Stimulated activated CD4-positive, alpha-beta T cell treated with anti-CD3 and anti-CD28 coated beads, Interleukin-15, amount 100 ng/mL, for 24 hours (primary cell): ENCODE measurements around the gene ELANE.
"Not testable (repeated sequence)": the region's sequence is repeated elsewhere in the genome, so short reads cannot be mapped to it uniquely, and the experiment has no call there.

Source experiments
- DNase-seq: peaks from one replicate; pipeline ENCODE4 v3.0.0-alpha.2; 2020

ELANE gene

GRCh38 chr19:843180-843835, 8.8 kb upstream of the ELANE start:
- DNase-seq = no peak

GRCh38 chr19:843836-844545, 8.1 kb upstream of the ELANE start:
- DNase-seq = no peak

DNA sequence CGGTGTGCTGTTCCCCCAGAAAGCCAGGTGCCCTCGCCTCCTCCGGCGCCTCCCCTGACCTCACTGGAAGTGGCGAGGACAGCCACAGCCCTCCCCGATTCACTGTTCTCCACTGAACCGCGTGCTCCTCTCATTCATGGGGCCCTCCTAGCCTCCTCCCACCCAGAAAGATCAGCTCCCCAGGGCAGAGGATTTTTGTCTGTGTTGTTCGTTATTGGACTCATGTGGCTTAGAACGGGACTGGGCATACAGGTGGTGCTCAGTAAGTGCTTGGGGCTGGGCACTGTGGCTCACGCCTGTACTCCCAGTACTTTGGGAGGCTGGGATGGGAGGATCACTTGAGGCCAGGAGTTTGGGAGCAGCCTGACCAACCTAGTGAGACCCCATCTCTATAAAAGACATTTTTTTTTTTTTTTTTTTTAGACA, 7.5 kb upstream of the ELANE start:
- DNase-seq = no peak

- no peak for DNase-seq
These were observed 6.2 kb upstream of the ELANE start for GRCh38 chr19:845707-846521.

DNA sequence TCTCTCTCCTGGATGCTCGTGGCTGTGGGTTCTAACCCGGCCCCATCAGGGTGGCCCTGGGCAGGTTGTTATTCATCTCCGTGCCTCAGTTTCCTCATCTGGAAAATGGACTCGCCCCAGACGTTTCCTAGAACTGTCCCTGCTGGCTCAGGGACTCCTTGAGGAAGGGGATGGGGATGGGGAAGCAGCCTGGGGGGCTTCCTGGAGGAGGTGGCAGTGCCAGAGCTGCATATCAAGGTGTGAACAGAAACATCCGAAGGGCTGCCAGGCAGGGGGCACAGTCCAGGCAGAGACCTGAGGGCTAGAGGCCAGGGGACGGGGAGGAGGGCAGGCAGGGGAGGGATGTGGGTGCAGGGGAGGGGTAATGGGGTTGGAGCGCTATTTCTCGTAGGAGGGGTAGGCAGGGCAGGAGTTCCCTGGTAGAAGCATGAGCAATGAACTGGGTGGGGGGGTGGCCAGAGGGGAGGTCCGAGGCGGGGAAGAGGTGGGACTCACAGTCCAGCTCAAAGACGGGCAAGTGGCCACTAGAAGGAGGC, 3.6 kb upstream of the ELANE start:
- no peak for DNase-seq

GRCh38 chr19:849195-849594, 2.9 kb upstream of the ELANE start:
- not testable (repeated sequence) for DNase-seq

DNA sequence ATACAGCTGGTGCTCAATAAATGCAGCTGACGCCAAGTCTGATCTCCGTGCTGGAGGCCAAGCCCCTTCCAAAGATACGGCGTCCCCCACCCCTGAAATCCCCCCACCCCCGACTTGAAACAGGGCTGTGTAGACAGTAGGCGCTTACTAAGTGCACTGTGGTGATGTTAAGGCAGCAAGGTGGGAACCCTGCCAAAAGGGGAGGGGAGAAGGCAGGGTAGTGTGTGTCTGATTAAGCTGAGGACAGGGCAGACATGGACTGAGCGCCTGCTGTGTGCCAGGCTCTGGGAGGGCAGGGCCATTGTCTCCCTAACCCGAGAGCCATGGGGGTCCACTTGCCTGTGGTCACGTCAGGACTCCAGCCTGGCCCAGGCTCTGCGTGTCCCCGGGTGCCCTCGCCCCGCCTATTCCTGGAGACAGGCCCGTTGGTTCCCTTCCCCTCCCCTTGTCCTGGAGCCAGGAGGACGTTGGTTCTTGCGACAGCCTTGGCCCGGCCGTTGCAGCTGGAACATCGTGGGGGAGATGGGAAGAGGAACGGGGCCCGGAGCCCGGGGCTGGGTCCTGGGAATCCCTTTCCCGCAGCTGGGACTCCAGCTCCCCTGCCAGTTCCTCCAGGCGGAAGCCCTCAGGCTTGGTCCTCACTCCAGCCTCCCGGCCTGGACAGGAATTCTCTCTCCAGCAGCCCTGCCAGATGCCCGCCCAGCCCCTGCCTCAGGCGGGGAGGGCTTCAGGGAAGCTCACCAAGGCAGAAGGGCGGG, 1.7 kb upstream of the ELANE start:
- no peak for DNase-seq

DNA sequence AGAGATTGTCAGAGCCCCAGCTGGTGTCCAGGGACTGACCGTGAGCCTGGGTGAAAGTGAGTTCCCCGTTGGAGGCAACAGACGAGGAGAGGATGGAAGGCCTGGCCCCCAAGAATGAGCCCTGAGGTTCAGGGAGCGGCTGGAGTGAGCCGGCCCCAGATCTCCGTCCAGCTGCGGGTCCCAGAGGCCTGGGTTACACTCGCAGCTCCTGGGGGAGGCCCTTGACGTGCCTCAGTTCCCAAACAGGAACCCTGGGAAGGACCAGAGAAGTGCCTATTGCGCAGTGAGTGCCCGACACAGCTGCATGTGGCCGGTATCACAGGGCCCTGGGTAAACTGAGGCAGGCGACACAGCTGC, 1.1 kb upstream of the ELANE start:
- DNase-seq = no peak

- DNase-seq = no peak
These were observed 997 bp downstream of the ELANE start for GRCh38 chr19:853014-853585.

DNA sequence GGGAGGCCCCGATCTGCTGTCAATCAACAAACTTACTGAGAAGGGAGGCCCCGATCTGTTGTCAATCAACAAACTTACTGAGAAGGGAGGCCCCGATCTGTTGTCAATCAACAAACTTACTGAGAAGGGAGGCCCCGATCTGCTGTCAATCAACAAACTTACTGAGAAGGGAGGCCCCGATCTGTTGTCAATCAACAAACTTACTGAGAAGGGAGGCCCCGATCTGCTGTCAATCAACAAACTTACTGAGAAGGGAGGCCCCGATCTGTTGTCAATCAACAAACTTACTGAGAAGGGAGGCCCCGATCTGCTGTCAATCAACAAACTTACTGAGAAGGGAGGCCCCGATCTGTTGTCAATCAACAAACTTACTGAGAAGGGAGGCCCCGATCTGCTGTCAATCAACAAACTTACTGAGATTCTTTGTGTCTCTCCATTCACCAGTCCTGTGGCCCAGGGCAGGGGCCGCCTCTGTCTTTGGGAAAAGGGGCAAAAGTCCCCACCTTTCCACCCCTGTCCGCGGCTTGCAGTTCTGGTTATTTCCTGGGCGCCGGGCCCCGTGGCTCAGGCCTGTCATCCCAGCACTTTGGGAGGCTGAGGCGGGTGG, 1.6 kb downstream of the ELANE start:
- DNase-seq = not testable (repeated sequence)

GRCh38 chr19:854549-854948, 2.4 kb downstream of the ELANE start:
- no peak for DNase-seq

DNA sequence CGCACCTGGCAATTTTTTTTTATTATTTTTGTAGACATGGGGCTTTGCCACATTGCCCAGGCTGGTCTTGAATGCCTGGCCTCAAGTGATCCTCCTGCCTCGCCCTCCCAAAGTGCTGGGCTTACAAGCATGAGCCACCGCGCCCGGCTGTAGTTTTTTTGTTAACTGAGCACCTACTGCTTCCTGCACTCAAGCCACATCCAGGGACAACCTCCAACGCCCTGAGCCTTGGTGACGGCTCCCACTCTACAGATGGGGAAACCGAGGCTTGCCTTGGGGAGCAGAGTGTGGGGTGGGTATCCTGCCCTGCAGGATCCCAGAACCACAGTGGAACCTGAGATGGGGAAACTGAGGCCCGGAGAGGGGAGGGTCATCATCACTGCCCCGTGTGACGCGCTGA, 3.0 kb downstream of the ELANE start:
- DNase-seq = no peak

DNA sequence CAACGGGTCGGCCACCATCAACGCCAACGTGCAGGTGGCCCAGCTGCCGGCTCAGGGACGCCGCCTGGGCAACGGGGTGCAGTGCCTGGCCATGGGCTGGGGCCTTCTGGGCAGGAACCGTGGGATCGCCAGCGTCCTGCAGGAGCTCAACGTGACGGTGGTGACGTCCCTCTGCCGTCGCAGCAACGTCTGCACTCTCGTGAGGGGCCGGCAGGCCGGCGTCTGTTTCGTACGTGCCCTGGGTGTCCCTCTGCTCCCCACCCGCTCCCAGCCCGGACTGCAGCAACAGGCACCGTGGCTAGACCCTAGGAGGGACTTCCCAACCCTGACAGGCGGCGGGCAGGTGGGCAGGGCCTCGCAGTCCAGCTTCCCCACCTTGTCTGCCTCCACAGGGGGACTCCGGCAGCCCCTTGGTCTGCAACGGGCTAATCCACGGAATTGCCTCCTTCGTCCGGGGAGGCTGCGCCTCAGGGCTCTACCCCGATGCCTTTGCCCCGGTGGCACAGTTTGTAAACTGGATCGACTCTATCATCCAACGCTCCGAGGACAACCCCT, 3.5 kb downstream of the ELANE start:
- DNase-seq = no peak

GRCh38 chr19:858284-858683, 6.2 kb downstream of the ELANE start:
- no peak for DNase-seq

DNA sequence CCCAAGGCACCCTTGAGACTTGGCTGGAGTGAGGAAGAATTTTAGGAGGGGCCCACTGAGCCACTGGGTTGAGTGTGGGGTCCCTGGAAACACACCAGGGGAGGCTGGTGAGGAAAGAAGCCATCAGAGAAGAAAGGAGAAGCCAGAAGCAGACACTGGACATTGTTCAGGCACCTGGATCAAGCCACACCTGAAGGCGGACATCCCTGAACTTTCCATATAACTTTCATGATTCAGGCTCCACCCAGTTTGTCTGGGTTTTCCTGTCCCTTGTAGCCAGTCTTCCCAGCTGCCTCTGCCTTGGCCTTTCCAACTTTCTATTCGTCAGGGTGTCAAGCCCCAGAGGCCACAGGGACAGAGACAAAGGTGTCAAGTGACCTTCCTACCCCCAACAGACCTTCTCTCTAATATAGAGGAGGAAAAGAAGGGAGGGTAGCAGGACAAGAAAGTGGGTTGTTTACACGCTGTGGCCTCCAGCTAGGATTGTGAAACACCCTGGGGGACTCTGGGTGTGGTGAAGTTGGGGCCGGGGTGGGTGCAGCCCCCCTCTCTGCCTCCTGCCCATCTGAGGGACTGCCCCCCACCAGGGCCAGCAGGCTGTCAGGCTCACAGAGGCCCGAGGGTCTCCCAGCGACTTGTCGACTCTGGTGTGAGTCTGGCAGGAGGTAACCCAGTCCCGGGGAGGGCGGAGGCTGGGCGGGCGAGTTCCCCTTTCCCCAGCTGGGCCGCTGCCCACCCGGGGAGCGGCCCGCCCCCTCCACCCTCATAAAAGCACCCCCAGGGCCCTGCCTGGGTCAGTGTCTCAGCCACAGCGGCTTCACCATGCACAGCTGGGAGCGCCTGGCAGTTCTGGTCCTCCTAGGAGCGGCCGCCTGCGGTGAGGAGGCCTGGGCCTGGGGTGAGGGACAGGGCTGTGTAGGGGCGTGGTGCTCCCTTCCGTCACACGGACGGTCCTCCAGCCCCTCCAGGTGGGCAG, 7.1 kb downstream of the ELANE start, which contains the start of gene CFD:
Gene CFD, plus strand, starts transcription at position 797 of the 976 bp plus-strand sequence. Its CDS starts 26 bp downstream, at position 823.
- DNase-seq = no peak

GRCh38 chr19:861141-861755, 9.1 kb downstream of the ELANE start:
- no peak for DNase-seq

GRCh38 chr19:861756-862580, 9.9 kb downstream of the ELANE start:
- peak; percentile 70 for DNase-seq

GRCh38 chr19:862581-863314, 10.6 kb downstream of the ELANE start:
- DNase-seq = peak; percentile 84
